H1 (cell line): ENCODE results near the gene SLC23A2. TPM values are rescaled to one million over a fixed set of nuclear protein-coding genes. Genes with fewer than 3 reads are reported as not detected.

Source experiments
- CTCF ChIA-PET: fragments of 300-600 bp; sonication (Branson Sonifier 250); formaldehyde crosslinking; loops from one replicate; lab custom pipeline; 2021; ENCODE audit not compliant: partially characterized antibody; lab: Charles Lee
- POLR2A ChIA-PET: fragments of 300-600 bp; sonication (Branson Sonifier 250); formaldehyde crosslinking; loops from one replicate; lab custom pipeline; 2021; ENCODE audit warnings: inconsistent platforms; ENCODE audit not compliant: partially characterized antibody; lab: Charles Lee
- DNase-seq, 2 experiments: peaks; one replicate each; pipeline versions ENCODE4 v3.0.0 to v3.0.0-alpha.2; 2010 to 2022; ENCODE audit warnings: low spot score in 2 of 2, low read depth in 1 of 2, mixed read lengths in 1 of 2
- FAIRE-seq: peaks from 2 replicates; lab custom pipeline; 2011; peaks lifted over from hg19 to GRCh38; lab: Jason Lieb, UNC
- H2AFZ ChIP-seq: 2 replicates; pipeline ENCODE4 v1.8.1; 2012; ENCODE audit warnings: low read length, inconsistent platforms
- H2AK5ac ChIP-seq: 2 replicates; pipeline ENCODE4 v1.6.1; 2013; ENCODE audit warnings: low read depth, low read length
- H2BK120ac ChIP-seq: replicated peaks from 2 replicates; pipeline ENCODE3; 2013; ENCODE audit warnings: low read depth, low read length, inconsistent platforms
- H2BK12ac ChIP-seq: 2 replicates; pipeline ENCODE4 v1.6.1; 2013; ENCODE audit warnings: low read depth, low read length
- H2BK15ac ChIP-seq: 2 replicates; pipeline ENCODE4 v1.6.1; 2013; ENCODE audit warnings: low read length
- H2BK20ac ChIP-seq: 2 replicates; pipeline ENCODE4 v1.6.1; 2013; ENCODE audit warnings: low read length
- H2BK5ac ChIP-seq: 2 replicates; pipeline ENCODE4 v1.6.1; 2013; ENCODE audit warnings: low read depth, low read length
- H3K14ac ChIP-seq: 2 replicates; pipeline ENCODE4 v1.6.1; 2013; ENCODE audit warnings: inconsistent platforms; ENCODE audit not compliant: insufficient read length
- H3K18ac ChIP-seq: 2 replicates; pipeline ENCODE4 v1.6.1; 2013; ENCODE audit warnings: low read length; ENCODE audit errors: extremely low read depth
- H3K23ac ChIP-seq: 2 replicates; pipeline ENCODE4 v1.6.1; 2013; ENCODE audit warnings: inconsistent platforms; ENCODE audit not compliant: insufficient read length
- H3K23me2 ChIP-seq: 2 replicates; pipeline ENCODE4 v1.6.1; 2013; ENCODE audit warnings: low read depth, low read length
- H3K27ac ChIP-seq: 2 replicates; pipeline ENCODE4 v1.6.1; 2011; ENCODE audit warnings: low read depth, low read length, inconsistent platforms
- H3K27me3 ChIP-seq, 4 experiments: replicated peaks in 1 of 4; 1 replicate in 1 of 4; 2 replicates in 3 of 4; pipeline versions ENCODE4 v1.6.1 to v1.8.1; 2011 to 2013; ENCODE audit warnings: low read length in 3 of 4, mild to moderate bottlenecking in 3 of 4, inconsistent platforms in 2 of 4, mixed read lengths in 2 of 4, moderate library complexity in 1 of 4; ENCODE audit not compliant: control insufficient read depth in 3 of 4, insufficient read depth in 3 of 4; ENCODE audit errors: extremely low read depth in 1 of 4
- H3K36me3 ChIP-seq, 4 experiments: 2 replicates each; pipeline versions ENCODE4 v1.6.1 to v1.8.1; 2011 to 2013; ENCODE audit warnings: mild to moderate bottlenecking in 4 of 4, low read length in 3 of 4, moderate library complexity in 2 of 4, control low read depth in 1 of 4, inconsistent platforms in 1 of 4; ENCODE audit not compliant: insufficient read depth in 4 of 4, control insufficient read depth in 2 of 4
- H3K4ac ChIP-seq: replicated peaks from 2 replicates; pipeline ENCODE3; 2013; ENCODE audit warnings: low read length, low read depth, mixed read lengths, inconsistent platforms; ENCODE audit not compliant: insufficient read length
- H3K4me1 ChIP-seq, 4 experiments: replicated peaks in 1 of 4; 1 replicate in 1 of 4; 2 replicates in 3 of 4; pipeline versions ENCODE4 v1.6.1 to v1.8.1; 2011 to 2013; ENCODE audit warnings: low read length in 3 of 4, inconsistent platforms in 2 of 4, mixed read lengths in 1 of 4; ENCODE audit not compliant: insufficient read depth in 4 of 4, control insufficient read depth in 3 of 4
- H3K4me2 ChIP-seq, 2 experiments: 2 replicates each; pipeline versions ENCODE4 v1.6.1 to v1.8.1; 2011 to 2013; ENCODE audit warnings: low read depth in 2 of 2, low read length in 2 of 2, control low read depth in 1 of 2, inconsistent platforms in 1 of 2, mild to moderate bottlenecking in 1 of 2; ENCODE audit not compliant: insufficient read depth in 1 of 2
- H3K4me3 ChIP-seq, 4 experiments: fragments of 200-600, 300-600 bp in 1 of 4; sonication (generic), shearing (Covaris generic), sonication (Bioruptor Twin) in 1 of 4; 2 replicates each; pipeline versions ENCODE4 v1.5.1 to v1.8.1; 2011 to 2016; ENCODE audit warnings: low read length in 4 of 4, low read depth in 3 of 4, control low read depth in 2 of 4, inconsistent platforms in 2 of 4, mild to moderate bottlenecking in 2 of 4, mixed read lengths in 1 of 4, moderate library complexity in 1 of 4; ENCODE audit not compliant: insufficient read depth in 2 of 4; ENCODE audit errors: extremely low read depth in 1 of 4
- H3K56ac ChIP-seq: replicated peaks from 2 replicates; pipeline ENCODE3; 2013; ENCODE audit warnings: low read depth, mild to moderate bottlenecking, mixed read lengths, low read length, inconsistent platforms; ENCODE audit not compliant: insufficient read length
- H3K79me1 ChIP-seq: 2 replicates; pipeline ENCODE4 v1.6.1; 2013; ENCODE audit warnings: low read depth, low read length, control low read depth
- H3K79me2 ChIP-seq, 2 experiments: 2 replicates each; pipeline versions ENCODE4 v1.6.1 to v1.8.1; 2012 to 2013; ENCODE audit warnings: low read length in 2 of 2, mild to moderate bottlenecking in 2 of 2, inconsistent platforms in 1 of 2; ENCODE audit not compliant: insufficient read depth in 2 of 2, control insufficient read depth in 1 of 2
- H3K9ac ChIP-seq, 4 experiments: replicated peaks in 1 of 4; 1 replicate in 1 of 4; 2 replicates in 3 of 4; pipeline versions ENCODE4 v1.6.1 to v1.8.1; 2011 to 2013; ENCODE audit warnings: low read depth in 3 of 4, low read length in 3 of 4, control low read depth in 2 of 4, mild to moderate bottlenecking in 2 of 4, moderate library complexity in 2 of 4, inconsistent platforms in 1 of 4; ENCODE audit errors: extremely low read depth in 1 of 4
- H3K9me3 ChIP-seq, 2 experiments: 2 replicates each; pipeline versions ENCODE4 v1.6.1 to v1.8.1; 2012 to 2013; ENCODE audit warnings: mild to moderate bottlenecking in 2 of 2, moderate library complexity in 2 of 2, control low read depth in 1 of 2, inconsistent platforms in 1 of 2, low read depth in 1 of 2, low read length in 1 of 2, mixed read lengths in 1 of 2; ENCODE audit not compliant: insufficient read depth in 2 of 2
- H4K20me1 ChIP-seq, 2 experiments: replicated peaks in 1 of 2; 2 replicates each; pipeline versions ENCODE3 to v1.8.1; 2011 to 2013; ENCODE audit warnings: inconsistent platforms in 2 of 2, low read length in 2 of 2, mild to moderate bottlenecking in 1 of 2; ENCODE audit not compliant: insufficient read depth in 2 of 2, control insufficient read depth in 1 of 2
- H4K5ac ChIP-seq: 2 replicates; pipeline ENCODE4 v1.6.1; 2013; ENCODE audit warnings: low read length, low read depth, mixed read lengths, inconsistent platforms; ENCODE audit not compliant: insufficient read length
- H4K8ac ChIP-seq: 2 replicates; pipeline ENCODE4 v1.8.0; 2013; ENCODE audit warnings: mild to moderate bottlenecking, moderate library complexity, low read length, inconsistent platforms; ENCODE audit not compliant: insufficient read depth; ENCODE audit errors: extremely low read depth
- H4K91ac ChIP-seq: replicated peaks from 2 replicates; pipeline ENCODE3; 2013; ENCODE audit warnings: low read length, mixed read lengths, inconsistent platforms; ENCODE audit not compliant: insufficient read length
- BCL11A ChIP-seq, 2 experiments: IDR thresholded peaks; one replicate each; pipeline ENCODE4 v1.6.1; 2011; ENCODE audit warnings: low read depth in 2 of 2, low read length in 2 of 2, mild to moderate bottlenecking in 2 of 2
- CBX8 ChIP-seq: fragments of 300-800, 300-1000 bp; sonication (generic); IDR thresholded peaks from 2 replicates; pipeline ENCODE4 v1.7.1; 2016; ENCODE audit warnings: low read depth, low read length, borderline replicate concordance
- CEBPB ChIP-seq: IDR thresholded peaks from 2 replicates; pipeline ENCODE4 v1.6.1; 2012; ENCODE audit warnings: low read depth, low read length
- CTBP2 ChIP-seq: IDR thresholded peaks from 2 replicates; pipeline ENCODE4 v1.7.0; 2011; ENCODE audit warnings: borderline replicate concordance, mild to moderate bottlenecking, moderate library complexity, mixed read lengths, low read length; ENCODE audit not compliant: insufficient read depth, insufficient read length
- EZH2 ChIP-seq: fragments of 200-600 bp; sonication (generic); IDR thresholded peaks from 2 replicates; pipeline ENCODE4 v1.7.1; 2012; ENCODE audit warnings: low read depth, mild to moderate bottlenecking, moderate library complexity, low read length, inconsistent platforms; ENCODE audit not compliant: severe bottlenecking
- NRF1 ChIP-seq: IDR thresholded peaks from 2 replicates; pipeline ENCODE4 v1.6.1; 2011; ENCODE audit warnings: mild to moderate bottlenecking, low read depth, low read length, improper control_type of control experiment
- RXRA ChIP-seq: IDR thresholded peaks from 2 replicates; pipeline ENCODE4 v1.6.1; 2011; ENCODE audit warnings: low read depth, mild to moderate bottlenecking, low read length, moderate library complexity; ENCODE audit not compliant: insufficient read depth
- SP1 ChIP-seq: IDR thresholded peaks from 2 replicates; pipeline ENCODE4 v1.6.1; 2011; ENCODE audit warnings: low read depth, low read length
- TCF12 ChIP-seq: IDR thresholded peaks from 2 replicates; pipeline ENCODE4 v1.6.1; 2011; ENCODE audit warnings: low read depth, mild to moderate bottlenecking, low read length
- WGBS, 2 experiments: shearing (Covaris generic) in 1 of 2; methylation state at CpG; one replicate each; pipeline versions ENCODE4 v1.1.6 to v1.1.7; 2013 to 2015; ENCODE audit warnings: low lambda C conversion rate in 2 of 2, mixed read lengths in 2 of 2, inconsistent platforms in 1 of 2, low coverage in 1 of 2, missing lambda C conversion rate in 1 of 2; ENCODE audit not compliant: insufficient replicate concordance in 2 of 2, insufficient coverage in 1 of 2, insufficient read length in 1 of 2; ENCODE audit errors: extremely low coverage in 1 of 2, missing lambda C conversion rate in 1 of 2; 5-methylcytosine and 5-hydroxymethylcytosine counted together
- polyA plus RNA-seq, 7 experiments: library from polyadenylated mRNA; depleted of rRNA in 3 of 7; stranded (reverse) in 5 of 7; unstranded in 2 of 7; fragments of >200 nt in 5 of 7; fragments of 200-250 nt in 2 of 7; gene quantifications; 1 replicate in 5 of 7; 2 replicates in 1 of 7; 4 replicates in 1 of 7; pipeline versions ENCODE4 v1.2.1 to v1.2.3, GENCODE V29; 2011 to 2013; ENCODE audit warnings: missing spikeins in 2 of 7, mixed read lengths in 2 of 7
- total RNA-seq: library from RNA; stranded (reverse); fragmentation: NEBNext Ultra II Directional; extraction: Animal tissue kit (Norgen Biotek cat#: 25700); gene quantifications from 2 replicates; pipeline ENCODE4 v1.2.1, GENCODE V29; 2021
- TF ChIP-seq, protein P1 (sequence below), 3 experiments: IDR thresholded peaks; 1 replicate in 2 of 3; 2 replicates in 1 of 3; pipeline versions ENCODE4 v1.5.1 to v1.6.1; 2011; ENCODE audit warnings: low read length in 3 of 3, mild to moderate bottlenecking in 3 of 3, inconsistent platforms in 2 of 3, low read depth in 1 of 3, moderate library complexity in 1 of 3; ENCODE audit not compliant: insufficient read depth in 1 of 3; ENCODE audit errors: control extremely low read depth in 1 of 3

SLC23A2 gene
- total and polyA plus RNA-seq, 2 of the 8 experiments (the other 6 are each of a cell fraction or from before 2014, with no cell fraction given), result 17.0 to 18.6 TPM

GRCh38 chr20:4956200-4956810 is 45.0 kb downstream of the SLC23A2 start:
- no peaks in the 10 kb centered on the region for H3K79me2 ChIP-seq
- 0 out of 4 replicates have a peak, but pooled peaks cover 0 to 2% of the 10 kb centered on the region in 2 experiments for H3K9me3 ChIP-seq
- H3K14ac ChIP-seq, result no peak overlapping the region
- no peak overlapping the region for H3K56ac ChIP-seq
- no peak overlapping the region for H2BK12ac ChIP-seq
- WGBS, 2 experiments, result 50% methylated on average over 3 of the region's 3 CpGs; no CpG with 5 or more reads in 1 of the 2 experiments
- no peak overlapping the region for H3K18ac ChIP-seq
- H3K27ac ChIP-seq, result no peak overlapping the region
- H4K8ac ChIP-seq, result no peak overlapping the region
- H2BK120ac ChIP-seq, result no peak overlapping the region
- H3K36me3 ChIP-seq, result no peaks in the 10 kb centered on the region
- no peak overlapping the region for H4K91ac ChIP-seq
- DNase-seq, result no peak
- no peak overlapping the region for H2AK5ac ChIP-seq
- H4K20me1 ChIP-seq, result no peaks in the 10 kb centered on the region
- no peak overlapping the region for H3K4me2 ChIP-seq
- ChIA-PET POLR2A (interaction anchor here (0.7 to 1.2 kb wide), 2 partner anchors 32 to 59 kb away, joined by 4 read pairs; no protein-coding TSS in a partner anchor), CTCF (interaction anchor here (0.6 to 2.4 kb wide), 50 partner anchors 9 to 351 kb away, joined by 3 to 12 read pairs (median 4); no protein-coding TSS in a partner anchor)
- H2BK20ac ChIP-seq, result no peak overlapping the region
- no peak overlapping the region for H3K9ac ChIP-seq
- H2BK15ac ChIP-seq, result no peak overlapping the region
- peak; percentile 13 for FAIRE-seq
- H3K79me1 ChIP-seq, result no peaks in the 10 kb centered on the region
- H2AFZ ChIP-seq, result no peak overlapping the region
- H2BK5ac ChIP-seq, result no peak overlapping the region
- H3K4me3 ChIP-seq, result no peak overlapping the region
- H3K4me1 ChIP-seq, result no peaks in the 10 kb centered on the region
- H4K5ac ChIP-seq, result no peak overlapping the region
- H3K4ac ChIP-seq, result no peak overlapping the region
- H3K27me3 ChIP-seq, result no peaks in the 10 kb centered on the region
- H3K23ac ChIP-seq, result no peak overlapping the region
- no peaks in the 10 kb centered on the region for H3K23me2 ChIP-seq
- TF ChIP-seq BCL11A (IDR thresholded peaks at IDR 0.05; ENCODE audit: low read depth in 2 of 2, low read length in 2 of 2) (no peak), RXRA (no peak), CBX8 (no peak), EZH2 (no peak), TCF12 (no peak), NRF1 (no peak), SP1 (no peak), CEBPB (peak; percentile 62), CTBP2 (no peak)
- TF ChIP-seq, protein P1, sequence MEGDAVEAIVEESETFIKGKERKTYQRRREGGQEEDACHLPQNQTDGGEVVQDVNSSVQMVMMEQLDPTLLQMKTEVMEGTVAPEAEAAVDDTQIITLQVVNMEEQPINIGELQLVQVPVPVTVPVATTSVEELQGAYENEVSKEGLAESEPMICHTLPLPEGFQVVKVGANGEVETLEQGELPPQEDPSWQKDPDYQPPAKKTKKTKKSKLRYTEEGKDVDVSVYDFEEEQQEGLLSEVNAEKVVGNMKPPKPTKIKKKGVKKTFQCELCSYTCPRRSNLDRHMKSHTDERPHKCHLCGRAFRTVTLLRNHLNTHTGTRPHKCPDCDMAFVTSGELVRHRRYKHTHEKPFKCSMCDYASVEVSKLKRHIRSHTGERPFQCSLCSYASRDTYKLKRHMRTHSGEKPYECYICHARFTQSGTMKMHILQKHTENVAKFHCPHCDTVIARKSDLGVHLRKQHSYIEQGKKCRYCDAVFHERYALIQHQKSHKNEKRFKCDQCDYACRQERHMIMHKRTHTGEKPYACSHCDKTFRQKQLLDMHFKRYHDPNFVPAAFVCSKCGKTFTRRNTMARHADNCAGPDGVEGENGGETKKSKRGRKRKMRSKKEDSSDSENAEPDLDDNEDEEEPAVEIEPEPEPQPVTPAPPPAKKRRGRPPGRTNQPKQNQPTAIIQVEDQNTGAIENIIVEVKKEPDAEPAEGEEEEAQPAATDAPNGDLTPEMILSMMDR (IDR thresholded peaks at IDR 0.05; ENCODE audit: control extremely low read depth in 1 of 3, insufficient read depth in 1 of 3, low read depth in 1 of 3, low read length in 3 of 3), result peak in 2 of 3 experiments; percentile 56 to 58; a peak in 2 of 4 replicates
